ENCODE results near the gene HARS1.

The HARS1 gene

DNA sequence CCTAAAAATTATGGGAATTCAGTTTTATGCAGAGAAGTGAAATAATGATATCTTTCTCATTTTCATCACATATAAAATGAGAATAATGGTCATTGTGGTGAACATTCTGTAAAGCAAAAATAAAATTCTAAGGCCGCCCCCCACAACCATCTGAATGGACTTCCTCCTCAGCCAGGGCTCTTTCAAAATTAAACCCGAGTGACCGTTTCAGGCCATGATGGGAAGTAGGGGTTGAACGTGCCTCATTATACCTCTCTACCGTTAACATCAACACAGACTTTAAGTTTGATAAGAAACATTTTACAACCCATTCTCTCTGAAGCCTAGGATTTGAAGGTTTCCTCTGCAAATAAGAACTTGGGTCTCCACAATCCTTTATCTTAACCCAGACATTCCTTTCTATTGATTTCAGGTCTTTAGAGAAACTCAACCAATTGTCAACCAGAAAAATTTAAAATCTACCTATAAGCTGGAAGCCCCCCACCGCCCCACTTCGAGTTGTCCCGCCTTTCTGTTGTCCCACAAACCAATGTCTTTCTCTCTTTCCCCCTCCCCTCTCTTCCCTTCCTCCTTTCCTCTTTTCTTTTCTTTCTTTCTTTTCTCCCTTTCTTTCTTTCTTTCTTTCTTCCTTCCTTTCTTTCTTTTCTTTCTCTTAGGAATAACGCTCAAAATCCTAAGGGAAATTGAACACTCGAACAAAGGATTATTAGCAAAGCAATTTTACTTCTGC, 53.6 kb downstream of the HARS1 start:
- no peak overlapping the region for H3K4me3 ChIP-seq
- intact Hi-C loops (cut with DNase I; ENCODE audit: low total_unique reads), result loop anchor here (2.0 kb wide), 1 partner anchor 73 kb away; the partner anchor contains the start of genes APBB3 and SLC35A4

DNA sequence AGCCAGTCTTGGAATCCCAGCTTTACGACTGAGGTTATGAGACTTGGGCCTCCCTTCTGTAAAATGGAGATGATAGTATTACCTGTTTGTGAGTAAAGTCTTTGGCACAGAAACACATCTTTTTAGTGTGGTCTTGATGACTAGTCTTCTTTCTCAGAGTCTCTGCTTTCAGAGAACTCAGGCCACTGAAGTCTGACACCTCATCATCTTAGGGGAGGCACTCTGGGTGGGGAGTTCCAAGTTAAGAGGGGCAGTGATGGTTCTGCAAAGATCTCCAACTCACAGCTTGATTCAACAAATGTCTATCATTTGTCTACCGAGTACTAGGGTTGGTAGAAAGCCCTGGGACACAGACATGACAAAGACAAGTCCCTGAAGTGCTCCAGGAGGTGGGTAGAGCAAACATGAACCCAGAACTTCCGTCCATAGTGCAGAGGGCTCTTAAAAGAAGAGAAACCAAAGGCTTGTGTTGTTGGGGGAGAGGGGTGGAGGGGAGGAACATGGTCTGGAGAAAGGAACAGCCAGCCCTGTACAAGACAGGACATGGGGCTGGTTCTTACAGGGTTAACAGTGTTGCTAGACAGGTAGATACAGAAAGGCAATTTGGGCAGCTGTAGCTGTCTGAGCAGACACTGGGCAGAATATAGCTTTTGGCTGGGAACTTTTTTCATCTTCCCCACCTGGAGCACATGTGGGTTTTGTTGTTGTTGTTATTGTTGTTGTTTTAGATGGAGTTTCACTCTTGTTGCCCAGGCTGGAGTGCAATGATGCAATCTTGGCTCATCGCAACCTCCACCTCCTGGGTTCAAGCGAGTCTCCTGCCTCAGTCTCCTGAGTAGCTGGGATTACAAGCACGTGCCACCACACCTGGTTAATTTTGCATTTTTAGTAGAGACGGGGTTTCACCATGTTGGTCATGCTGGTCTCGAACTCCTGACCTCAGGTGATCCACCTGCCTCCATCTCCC, 55.6 kb downstream of the HARS1 start:
- Histone ChIP-seq H3K9me3 (no peaks in the 10 kb centered on the region), H3K27ac (no peak overlapping the region), H3K4me1 (peaks cover 5 to 35% (median 20%) of the 10 kb centered on the region in 4 donors), H3K4me3 (no peak overlapping the region), H3K27me3 (no peaks in the 10 kb centered on the region), H3K36me3 (no peaks in the 10 kb centered on the region)
- DNase-seq, result no peak
- TF ChIP-seq, protein P1, sequence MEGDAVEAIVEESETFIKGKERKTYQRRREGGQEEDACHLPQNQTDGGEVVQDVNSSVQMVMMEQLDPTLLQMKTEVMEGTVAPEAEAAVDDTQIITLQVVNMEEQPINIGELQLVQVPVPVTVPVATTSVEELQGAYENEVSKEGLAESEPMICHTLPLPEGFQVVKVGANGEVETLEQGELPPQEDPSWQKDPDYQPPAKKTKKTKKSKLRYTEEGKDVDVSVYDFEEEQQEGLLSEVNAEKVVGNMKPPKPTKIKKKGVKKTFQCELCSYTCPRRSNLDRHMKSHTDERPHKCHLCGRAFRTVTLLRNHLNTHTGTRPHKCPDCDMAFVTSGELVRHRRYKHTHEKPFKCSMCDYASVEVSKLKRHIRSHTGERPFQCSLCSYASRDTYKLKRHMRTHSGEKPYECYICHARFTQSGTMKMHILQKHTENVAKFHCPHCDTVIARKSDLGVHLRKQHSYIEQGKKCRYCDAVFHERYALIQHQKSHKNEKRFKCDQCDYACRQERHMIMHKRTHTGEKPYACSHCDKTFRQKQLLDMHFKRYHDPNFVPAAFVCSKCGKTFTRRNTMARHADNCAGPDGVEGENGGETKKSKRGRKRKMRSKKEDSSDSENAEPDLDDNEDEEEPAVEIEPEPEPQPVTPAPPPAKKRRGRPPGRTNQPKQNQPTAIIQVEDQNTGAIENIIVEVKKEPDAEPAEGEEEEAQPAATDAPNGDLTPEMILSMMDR (IDR thresholded peaks at IDR 0.05), result no peak
- intact Hi-C loops (cut with DNase I; ENCODE audit: low total_unique reads), result no loop called here

More for the DNA sequence above, 53.6 kb downstream of the HARS1 start:
- DNase-seq, result no peak
- Histone ChIP-seq H3K27me3 (no peaks in the 10 kb centered on the region), H3K27ac (no peak overlapping the region), H3K4me1 (peaks cover 5 to 35% (median 15%) of the 10 kb centered on the region in 4 donors), H3K9me3 (no peaks in the 10 kb centered on the region), H3K36me3 (peaks cover 0 to 6% (median 0%) of the 10 kb centered on the region in 3 donors)
- TF ChIP-seq, protein P1 (IDR thresholded peaks at IDR 0.05), result no peak

DNA sequence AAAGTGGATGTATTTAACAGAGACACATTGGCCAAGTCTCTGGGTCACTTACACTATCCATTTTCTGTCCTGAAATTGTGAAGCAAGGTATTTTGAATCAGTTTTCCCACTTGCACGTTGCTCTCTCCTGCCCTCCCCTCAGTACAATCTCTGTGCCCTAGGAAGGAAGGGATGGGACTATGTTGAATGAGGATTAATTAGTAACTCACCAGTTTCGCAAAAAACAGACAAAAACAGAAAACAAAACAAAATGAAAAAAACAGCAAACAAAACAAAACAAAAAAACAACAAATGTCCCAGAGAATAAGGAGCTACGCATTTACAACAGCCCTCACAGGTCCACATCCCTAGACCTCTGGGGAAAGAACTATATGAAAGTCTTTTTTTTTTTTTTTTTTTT, 57.1 kb downstream of the HARS1 start:
- no peaks in the 10 kb centered on the region for H3K9me3 ChIP-seq
- TF ChIP-seq, protein P1 (IDR thresholded peaks at IDR 0.05), result no peak
- H3K36me3 ChIP-seq, result no peaks in the 10 kb centered on the region
- intact Hi-C loops (cut with DNase I; ENCODE audit: low total_unique reads), result no loop called here
- no peak for DNase-seq
- H3K4me1 ChIP-seq, result peaks cover 5 to 23% (median 13%) of the 10 kb centered on the region in 4 donors
- H3K27ac ChIP-seq, result no peak overlapping the region
- H3K4me3 ChIP-seq, result no peak overlapping the region
- H3K27me3 ChIP-seq, result no peaks in the 10 kb centered on the region

DNA sequence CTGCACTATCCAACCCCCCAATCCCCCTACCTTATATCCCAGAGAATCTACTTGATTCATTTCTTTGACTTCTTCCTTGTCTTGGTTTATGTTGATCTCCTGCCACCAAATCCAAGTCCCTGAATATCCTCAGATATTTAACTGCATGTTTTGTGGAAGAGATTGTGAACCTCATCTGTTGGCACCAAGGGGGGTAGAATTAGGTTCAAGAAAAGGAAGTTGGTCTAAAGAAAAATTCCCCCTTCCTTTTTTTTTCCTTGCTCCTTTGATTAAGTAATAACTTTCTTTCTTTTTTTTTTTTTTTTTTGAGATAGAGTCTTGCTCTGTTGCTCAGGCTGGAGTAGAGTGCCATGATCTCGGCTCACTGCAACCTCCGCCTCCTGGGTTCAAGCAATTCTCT, 57.7 kb downstream of the HARS1 start:
- intact Hi-C loops (cut with DNase I; ENCODE audit: low total_unique reads), result no loop called here
- no peak for DNase-seq
- Histone ChIP-seq H3K4me3 (peak overlapping the region; percentile 53 to 62), H3K27ac (peak overlapping the region; percentile 65 to 70), H3K27me3 (no peaks in the 10 kb centered on the region), H3K36me3 (no peaks in the 10 kb centered on the region), H3K9me3 (no peaks in the 10 kb centered on the region), H3K4me1 (peaks cover 5 to 18% (median 13%) of the 10 kb centered on the region in 4 donors)
- TF ChIP-seq, protein P1 (IDR thresholded peaks at IDR 0.05), result no peak

DNA sequence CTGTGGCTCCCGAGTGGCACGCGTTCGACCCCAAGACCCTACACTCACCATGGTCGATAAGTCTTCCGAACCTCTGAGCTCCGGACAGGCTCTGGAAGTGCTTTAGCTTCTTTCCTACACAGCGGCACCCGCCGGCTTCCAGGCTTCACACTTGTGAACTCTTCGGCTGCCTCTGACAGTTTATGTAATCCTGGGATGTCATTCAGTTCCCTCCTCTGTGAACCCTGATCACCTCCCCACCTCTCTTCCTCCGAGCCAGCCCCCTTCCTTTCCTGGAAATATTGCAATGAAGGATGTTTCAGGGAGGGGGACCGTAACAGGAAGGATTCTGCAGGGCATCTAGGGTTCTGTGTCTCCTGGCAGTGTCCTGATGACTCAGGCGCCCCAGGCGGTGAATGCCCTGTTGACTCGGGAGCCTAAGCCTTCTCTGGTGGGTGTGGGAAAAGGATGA, 58.1 kb downstream of the HARS1 start, which contains the start of gene CD14:
CD14 (minus strand) TSS at position 155 of the 451 bp plus-strand sequence; CDS start at position 51, 104 bp downstream.
- H3K4me1 ChIP-seq, result peaks cover 5 to 17% (median 13%) of the 10 kb centered on the region in 4 donors
- peak within 1 kb of the TSS; percentile 65 to 70 for H3K27ac ChIP-seq
- intact Hi-C loops (cut with DNase I; ENCODE audit: low total_unique reads), result no loop called here
- H3K9me3 ChIP-seq, result no peaks in the 10 kb centered on the region
- TF ChIP-seq, protein P1 (IDR thresholded peaks at IDR 0.05), result no peak
- peak; percentile 63 to 82 for DNase-seq
- no peaks in the 10 kb centered on the region for H3K27me3 ChIP-seq
- no peaks in the 10 kb centered on the region for H3K36me3 ChIP-seq
- H3K4me3 ChIP-seq, result peak within 1 kb of the TSS; percentile 53 to 62

Data from tibial artery (tissue), 4 donors.